Hindlimb muscle (tissue), 1 donor: ENCODE results near the gene TOM1L2. TPM values are rescaled to one million over a fixed set of nuclear protein-coding genes. Genes with fewer than 3 reads are reported as not detected.

Experiments
- DNase-seq: peaks from one replicate; pipeline ENCODE4 v3.0.0-alpha.2; 2013
- polyA plus RNA-seq: library from polyadenylated mRNA; unstranded; fragments of 120-200 nt; gene quantifications from one replicate; pipeline ENCODE4 v1.2.1, GENCODE V29; 2013; ENCODE audit not compliant: insufficient read length

Gene TOM1L2
- polyA plus RNA-seq, 1 donor = 51.8 TPM

- DNase-seq = no peak
Observed at GRCh38 chr17:17846003-17846402, 126.2 kb downstream of the TOM1L2 start.

- no peak for DNase-seq
Observed at GRCh38 chr17:17845046-17845775, 127.0 kb downstream of the TOM1L2 start.

DNA sequence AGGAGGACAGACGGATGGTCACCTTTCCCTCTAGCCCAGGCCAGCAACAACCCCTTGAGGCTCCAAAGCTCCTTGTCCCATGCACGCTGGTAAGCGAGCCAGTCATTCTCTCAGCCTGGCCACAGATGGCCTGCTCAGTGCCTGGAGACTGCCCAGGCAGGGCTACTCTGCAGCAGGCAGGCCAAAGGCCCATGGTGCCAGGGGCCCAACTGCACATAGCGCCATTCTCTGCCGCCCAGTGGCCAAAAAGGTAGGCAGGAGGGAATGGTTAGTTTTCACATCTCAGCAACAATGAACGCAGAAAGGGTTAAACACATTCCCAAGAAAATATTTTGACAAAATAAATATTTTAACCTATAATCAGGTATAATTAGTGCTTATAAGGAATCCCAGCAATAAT lies 127.7 kb downstream of the TOM1L2 start:
- no peak for DNase-seq

- no peak for DNase-seq
Observed at GRCh38 chr17:17844079-17844478, 128.1 kb downstream of the TOM1L2 start.

DNA sequence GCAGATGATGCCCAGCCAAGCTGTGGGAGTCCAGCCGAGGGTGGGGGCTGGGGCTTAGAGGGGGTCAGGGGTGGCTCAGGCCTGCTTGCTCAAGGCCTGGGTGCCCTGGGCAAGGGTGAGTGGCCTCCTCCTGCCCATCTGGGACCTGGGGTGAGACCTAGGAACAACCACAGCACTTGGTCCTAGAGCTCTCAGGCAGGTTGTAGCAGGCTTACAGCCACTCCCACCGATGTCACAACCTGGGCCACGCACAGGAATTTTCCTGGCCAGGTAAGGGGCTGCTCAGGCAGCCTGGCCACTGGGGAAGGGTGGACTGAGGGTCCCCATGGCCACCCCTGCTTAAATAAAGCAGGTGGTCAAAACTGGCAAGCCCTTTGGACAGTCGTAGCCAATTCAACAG lies 129.1 kb downstream of the TOM1L2 start:
- DNase-seq = no peak

DNA sequence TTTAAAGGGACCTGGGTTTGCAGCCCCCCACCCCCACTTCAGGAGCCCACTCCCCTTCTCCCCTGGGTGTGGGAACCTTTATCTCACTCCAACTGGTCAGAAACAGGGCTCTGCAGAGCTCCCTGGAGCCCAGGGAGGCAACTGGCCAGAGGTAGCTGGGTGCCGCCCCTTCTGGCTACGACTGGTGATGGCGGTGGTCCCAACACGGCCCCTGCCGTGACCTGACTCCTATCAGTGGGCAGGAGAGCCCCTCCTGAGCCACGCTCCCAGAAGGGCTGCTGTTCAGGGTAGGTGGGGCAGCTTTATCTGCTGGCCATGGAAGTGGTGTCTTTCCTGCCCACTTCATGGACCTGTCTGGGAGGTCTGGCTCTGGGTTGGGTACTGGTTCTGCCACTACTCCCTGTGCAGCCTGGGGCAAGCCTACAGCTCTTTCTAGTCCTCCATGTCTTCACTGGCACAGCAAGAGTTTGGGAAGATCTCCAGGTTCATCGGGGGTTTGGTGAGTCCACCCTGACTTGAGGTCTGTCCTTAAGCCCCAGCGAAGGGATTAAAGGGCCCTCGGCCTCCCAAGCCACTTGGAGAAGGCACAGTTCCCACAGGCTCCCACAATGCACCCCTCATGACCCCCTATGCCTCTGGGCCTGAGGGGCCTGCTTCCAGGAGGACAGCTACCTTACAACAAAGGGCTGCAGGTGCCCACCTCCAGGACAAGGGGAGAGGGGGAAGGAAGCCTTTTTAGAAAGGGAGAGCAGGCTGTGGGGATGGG lies 129.9 kb downstream of the TOM1L2 start:
- no peak for DNase-seq

DNA sequence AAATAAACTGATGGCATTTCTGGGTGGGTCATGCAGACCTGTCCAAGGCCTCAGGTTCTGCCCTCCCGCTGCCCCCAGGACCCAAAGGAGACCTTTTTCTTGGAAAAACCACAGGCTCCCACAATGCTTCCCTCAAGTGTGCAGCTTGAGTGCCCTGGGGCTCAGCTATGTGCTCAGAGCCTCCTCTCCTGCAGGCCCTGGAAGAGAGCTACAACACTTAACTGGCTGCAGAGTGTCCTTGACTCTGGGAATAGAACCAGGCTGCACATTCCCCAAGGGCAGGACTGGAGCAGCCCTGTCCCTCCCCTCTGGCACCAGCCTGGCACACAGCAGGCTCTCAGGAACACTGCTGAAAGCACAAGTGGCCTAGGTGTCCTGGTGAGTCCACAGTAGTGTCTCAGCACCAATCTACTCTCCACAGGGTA lies 130.6 kb downstream of the TOM1L2 start:
- DNase-seq = no peak

- DNase-seq = no peak
Observed at GRCh38 chr17:17840751-17841591, 131.2 kb downstream of the TOM1L2 start.

GRCh38 chr17:17839791-17840707 lies 132.2 kb downstream of the TOM1L2 start:
- peak; percentile 87 for DNase-seq

DNA sequence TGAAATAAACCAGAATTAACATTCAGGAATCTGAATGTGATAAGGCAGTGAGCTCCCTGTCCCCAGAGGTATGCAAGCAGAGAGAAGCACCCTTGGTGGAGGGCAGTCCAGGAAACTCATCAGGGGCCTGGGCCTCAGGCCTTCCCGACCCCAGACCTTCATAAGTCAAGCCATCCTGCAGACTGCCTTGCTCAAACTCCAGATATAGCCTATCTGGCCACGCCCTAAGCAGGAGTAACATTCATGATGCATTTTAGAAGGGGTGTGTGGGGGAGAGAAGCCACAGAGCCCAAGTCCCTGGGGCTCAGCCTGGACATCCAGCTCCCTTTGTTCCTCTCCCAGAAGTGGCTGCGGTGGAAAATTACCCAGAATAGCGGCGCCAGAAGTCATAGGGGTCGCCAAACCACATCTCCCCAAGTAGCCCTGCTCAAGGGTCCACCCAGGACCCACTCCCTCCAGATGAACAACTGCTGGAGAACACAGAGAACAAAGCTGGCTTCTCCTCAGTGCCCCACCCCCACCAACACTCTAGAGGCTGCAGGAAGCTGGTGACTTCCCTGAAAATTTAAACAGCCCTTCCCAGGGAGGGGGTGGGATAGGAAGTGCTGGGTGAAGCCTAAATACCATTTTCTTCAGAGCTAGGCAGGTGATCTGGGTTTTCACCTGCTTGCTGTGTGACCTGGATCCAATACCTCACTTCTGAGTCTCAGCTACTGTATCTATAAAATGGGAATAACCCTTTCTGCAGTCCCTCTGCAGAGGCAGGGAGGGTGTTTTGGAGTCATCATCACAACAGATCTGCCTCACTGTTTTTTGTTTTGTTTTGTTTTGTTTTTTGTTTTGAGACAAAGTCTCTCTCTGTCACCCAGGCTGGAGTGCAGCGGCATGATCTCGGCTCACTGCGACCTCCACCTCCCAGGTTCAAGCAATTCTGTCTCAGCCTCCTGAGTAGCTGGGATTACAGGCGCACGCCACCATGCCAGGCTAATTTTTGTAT lies 133.9 kb downstream of the TOM1L2 start:
- DNase-seq = peak; percentile 77

DNA sequence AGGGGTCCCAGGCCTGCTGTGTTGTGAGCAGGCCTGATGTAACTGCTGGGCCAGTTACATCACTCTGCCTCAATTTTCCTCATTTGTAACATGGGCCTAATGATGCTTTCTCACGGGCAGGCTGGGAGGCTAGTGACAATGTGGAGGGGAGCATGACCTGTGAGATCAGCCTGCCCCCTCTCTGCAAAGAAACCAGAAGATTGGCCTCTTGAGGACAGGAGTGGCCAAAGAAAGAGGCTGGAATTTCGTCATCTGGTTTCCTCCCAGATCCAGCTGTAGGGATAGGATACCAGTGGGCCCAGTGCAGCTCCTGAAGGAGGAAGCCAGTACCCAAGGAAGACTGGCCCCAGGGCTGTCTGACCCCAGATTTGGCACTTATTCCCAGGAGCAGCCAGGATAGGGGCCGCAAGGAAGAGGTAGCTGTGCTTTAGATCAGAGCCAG lies 134.8 kb downstream of the TOM1L2 start:
- peak; percentile 80 for DNase-seq

GRCh38 chr17:17836818-17837379 lies 135.3 kb downstream of the TOM1L2 start, which contains the start of gene SREBF1:
Gene SREBF1 (minus strand): TSS chr17:17836986. CDS start chr17:17836817, 169 bp downstream.
- peak; percentile 76 for DNase-seq

DNA sequence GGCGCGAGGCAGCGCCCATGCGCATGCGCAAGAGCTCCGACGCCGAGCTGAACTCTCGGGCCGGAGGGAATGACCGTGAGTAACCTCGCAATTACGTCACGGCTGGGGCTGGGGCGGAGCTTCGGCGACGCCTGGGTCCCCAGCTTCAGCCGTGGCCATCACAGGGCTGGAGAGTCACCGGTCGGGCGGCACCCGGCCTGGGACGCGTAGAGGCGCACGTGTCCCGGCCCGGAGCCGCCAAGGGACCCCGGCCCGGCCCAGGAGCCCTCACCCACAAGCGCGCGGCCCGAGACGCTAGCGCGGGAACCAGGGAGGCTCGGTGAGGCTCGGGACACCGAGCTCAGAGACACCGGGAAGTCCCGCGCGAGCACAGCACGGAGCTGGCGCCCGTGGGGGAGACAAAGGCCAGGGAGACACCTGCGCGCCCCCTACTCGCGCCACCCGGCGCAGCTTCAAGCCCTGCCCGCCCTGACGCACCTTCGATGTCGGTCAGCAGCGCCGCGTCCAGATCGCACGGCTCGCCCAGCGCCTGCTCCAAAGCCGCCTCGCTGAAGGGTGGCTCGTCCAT lies 135.9 kb downstream of the TOM1L2 start:
- DNase-seq = peak; percentile 99

GRCh38 chr17:17835415-17836249 lies 136.6 kb downstream of the TOM1L2 start:
- DNase-seq = no peak

DNA sequence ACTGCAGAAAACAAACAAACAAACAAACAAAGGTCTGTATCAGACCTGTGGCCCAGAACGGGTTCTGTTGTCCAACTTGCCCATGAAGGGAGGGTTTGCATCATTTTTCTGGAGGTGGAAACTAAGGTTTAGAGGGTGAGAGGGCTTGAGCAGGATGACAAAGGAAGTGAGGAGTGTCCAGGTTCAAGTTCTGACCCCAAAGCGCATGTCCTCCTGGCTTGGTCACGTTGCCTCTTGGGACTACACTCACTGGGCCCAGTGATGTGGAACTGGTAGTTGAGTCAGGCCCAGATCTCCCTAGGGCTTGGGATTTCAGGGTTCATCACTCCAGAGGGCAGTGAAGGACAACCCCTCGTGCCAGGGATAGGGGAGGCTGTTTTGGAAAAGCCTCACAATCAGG lies 137.2 kb downstream of the TOM1L2 start:
- no peak for DNase-seq

DNA sequence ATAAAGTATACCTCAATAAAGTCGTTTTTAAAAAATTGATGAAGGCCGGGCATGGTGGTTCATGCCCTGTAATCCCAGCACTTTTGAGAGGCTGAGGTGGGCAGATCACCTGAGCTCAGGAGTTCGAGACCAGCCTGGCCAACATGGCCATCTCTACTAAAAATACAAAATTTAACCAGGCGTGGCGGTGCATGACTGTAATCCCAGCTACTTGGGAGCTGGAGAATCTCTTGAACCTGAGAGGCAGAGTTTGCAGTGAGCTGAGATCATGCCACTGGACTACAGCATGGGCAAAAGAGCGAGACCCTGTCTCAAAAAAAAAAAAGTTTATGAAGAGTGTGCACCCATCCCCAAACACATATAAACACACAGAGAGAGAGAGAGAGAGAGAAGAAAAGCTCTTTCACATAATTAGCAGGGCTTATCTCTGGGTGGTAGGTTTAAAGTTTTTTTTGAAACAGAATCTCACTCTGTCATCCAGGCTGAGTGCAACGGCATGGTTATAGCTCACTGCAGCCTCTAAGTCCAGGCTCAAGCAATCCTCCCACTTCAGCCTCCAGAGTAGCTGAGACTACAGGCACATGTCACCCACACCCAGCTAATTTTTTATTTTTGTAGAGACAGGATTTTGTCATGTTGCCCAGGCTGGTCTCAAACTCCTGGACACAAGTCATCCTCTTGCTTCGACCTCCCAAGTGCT lies 138.4 kb downstream of the TOM1L2 start:
- no peak for DNase-seq

DNA sequence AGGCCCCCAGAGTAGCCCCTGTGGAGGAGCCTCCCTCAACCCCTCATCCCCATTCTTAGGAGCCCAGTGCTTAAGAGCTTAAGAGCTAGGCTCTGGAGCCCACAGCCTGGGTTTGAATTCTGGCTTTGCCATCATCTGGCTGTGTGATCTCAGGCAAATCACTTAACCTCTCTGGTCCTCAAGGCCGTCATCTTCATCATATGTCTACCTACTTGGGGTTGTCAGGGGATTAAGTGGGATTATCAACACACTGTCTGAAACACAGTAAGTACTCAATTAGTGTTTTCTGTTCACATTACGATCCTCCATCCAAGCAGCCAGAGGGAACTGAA lies 140.2 kb downstream of the TOM1L2 start:
- DNase-seq = no peak
